ENCODE results near the gene MAP10. TPM values are rescaled to one million over a fixed set of nuclear protein-coding genes. Genes with fewer than 3 reads are reported as not detected.

MAP10 gene
- polyA plus RNA-seq, 3 donors, result 5.3 to 7.0 (median 6.5) TPM

GRCh38 chr1:232844791-232845190 is 39.6 kb downstream of the MAP10 start:
- no peak for DNase-seq

DNA sequence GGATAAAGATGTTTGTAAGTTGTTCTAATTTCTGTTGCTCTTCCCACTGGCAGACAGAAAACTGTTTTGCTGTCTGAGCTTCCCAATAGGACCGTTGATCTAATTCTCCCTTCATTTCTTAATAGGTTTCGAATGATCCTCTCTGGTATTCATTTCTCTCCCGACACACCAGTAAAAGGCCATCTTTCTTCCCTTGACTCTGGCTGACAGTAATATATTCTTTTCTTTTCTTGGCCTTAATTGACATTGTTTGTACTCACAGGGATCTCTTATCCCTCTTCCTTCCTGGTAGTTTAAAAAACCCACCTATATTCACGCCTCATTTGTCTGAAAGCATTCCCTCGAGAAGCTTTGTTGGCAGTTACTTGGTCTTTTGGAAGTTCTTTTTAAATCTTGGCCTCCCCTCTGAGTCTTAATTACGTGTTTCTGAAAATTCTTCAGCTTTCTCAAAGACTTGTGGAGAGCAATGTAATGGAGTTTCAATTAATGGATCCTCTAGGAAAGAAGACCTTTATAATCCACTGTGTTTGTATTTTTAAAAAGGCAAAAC is 40.3 kb downstream of the MAP10 start:
- DNase-seq, result no peak

DNA sequence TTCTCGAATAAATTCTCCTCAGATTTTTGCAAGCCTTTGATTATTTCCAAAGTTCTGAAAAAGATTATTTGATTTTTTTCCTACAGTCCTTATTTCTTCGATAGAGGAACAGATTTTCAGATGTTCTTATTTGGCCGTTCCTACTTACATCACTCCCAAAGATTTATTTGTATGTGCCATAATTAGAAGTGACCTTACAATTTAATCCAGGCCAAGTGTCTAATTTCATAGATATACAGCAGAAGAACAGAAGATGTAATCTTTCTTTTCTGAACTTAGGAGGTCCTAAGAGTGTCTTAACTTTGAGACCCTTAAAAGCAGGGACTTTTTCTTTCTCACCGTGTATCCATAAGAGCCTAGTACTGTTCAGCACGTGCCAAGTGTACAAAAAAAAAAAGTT is 46.3 kb downstream of the MAP10 start:
- no peak for DNase-seq

DNA sequence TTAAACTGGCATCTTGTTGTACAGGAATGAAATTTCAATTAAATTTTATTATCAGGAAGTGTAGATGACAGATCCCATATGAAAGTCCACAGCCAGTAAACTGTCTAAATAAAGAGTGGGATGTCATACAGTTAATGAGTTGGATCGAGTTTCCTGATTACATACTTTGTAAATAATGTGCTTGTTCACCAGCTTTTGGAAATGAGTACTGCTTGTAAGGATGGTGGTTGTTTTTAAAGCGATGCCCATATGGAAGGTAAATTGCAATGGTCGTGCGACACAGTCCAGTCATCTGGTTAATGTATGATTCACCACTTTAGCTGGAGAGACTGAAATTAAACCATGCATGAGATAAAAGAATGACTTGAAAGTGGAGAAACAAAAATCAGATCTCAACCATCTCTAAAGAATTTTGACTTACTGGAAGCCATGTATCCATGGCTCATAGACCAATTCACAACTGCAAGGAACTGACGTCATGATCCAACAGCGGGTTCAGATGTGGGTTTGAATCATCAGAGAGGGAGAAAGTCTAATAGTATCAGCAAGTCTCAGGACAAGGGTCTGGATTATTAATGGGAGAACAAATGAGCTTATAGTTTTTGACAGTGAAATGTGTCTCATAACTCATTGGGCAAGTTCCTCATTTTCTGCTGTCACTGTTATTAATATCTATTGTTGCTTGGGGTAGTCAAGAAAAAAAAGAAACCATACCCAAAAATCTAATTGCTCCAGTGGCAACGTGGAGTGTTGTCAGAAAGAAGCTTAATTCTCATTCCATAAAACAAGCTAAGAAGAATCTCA is 49.0 kb downstream of the MAP10 start:
- DNase-seq, result no peak

DNA sequence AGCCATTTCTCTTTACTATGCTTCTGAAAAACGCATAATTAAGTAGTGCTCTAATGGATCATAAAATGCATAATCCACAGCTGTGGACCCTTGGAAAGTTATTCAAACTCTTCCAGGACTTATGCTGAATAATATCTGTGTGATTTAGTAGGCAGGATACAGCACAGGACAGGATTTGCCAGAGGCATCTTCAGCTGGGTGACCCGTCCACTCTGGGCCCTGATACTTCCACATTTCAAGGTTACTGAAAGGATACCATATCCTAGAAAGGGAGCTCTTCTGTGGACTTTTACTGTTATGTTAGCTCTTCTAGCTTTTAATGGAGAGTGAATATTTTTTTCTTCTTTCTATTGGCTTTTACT is 49.6 kb downstream of the MAP10 start:
- DNase-seq, result no peak

DNA sequence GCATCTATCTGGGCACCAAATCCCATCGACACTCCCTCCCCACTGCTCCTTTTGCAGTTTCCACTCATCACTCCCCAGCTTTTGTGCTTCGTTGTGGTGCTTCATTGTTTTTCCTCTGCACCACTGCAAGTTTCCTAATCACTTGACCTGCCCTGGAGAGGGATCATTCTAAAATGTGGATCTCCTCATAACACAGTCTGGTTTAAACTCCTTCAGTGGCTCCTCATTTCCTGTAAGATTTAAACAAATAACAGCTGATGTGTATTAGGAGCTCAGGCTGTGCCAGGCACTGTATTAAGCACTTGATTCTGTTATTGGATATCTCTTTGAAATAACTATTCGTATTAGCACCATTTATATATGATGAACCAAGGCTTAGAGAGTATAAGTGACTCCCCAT is 51.3 kb downstream of the MAP10 start:
- no peak for DNase-seq

Other genes with a start within 250 kb of the MAP10 start
- gene SIPA1L2, start 175.3 kb upstream of the MAP10 start, polyA plus RNA-seq (ENCODE audit: insufficient read length in 3 of 3), result 10 to 100 TPM; 30.2 to 33.5 (median 32.3) TPM
- gene NTPCR, start 145.2 kb downstream of the MAP10 start, polyA plus RNA-seq (ENCODE audit: insufficient read length in 3 of 3), result 10 to 100 TPM; 56.2 to 74.5 (median 71.6) TPM

Data from renal pelvis (tissue), 4 donors.